Right lung (tissue), 10 donors: ENCODE measurements around the gene PDCD11. TPM values are rescaled to one million over a fixed set of nuclear protein-coding genes. Genes with fewer than 3 reads are reported as not detected.
"Not testable (repeated sequence)": the region's sequence is repeated elsewhere in the genome, so short reads cannot be mapped to it uniquely, and the experiment has no call there.

Experiments used
- DNase-seq, 2 donors: peaks; one replicate each; pipeline ENCODE4 v3.0.0-alpha.2; 2013
- long read RNA-seq, 8 donors: transcript quantifications; one replicate each; lab custom pipeline, GENCODE V29; 2026
- polyA plus RNA-seq, 5 donors: library from polyadenylated mRNA; unstranded; fragments of 120-200 nt; gene quantifications; one replicate each; pipeline versions ENCODE4 v1.2.1 to v1.2.3, GENCODE V29; 2013; ENCODE audit warnings: inconsistent platforms in 1 of 5, low replicate concordance in 1 of 5; ENCODE audit not compliant: insufficient read length in 5 of 5, insufficient read depth in 1 of 5

The PDCD11 gene
- 10 to 100 TPM; 33.3 to 42.9 (median 36.2) TPM for polyA plus RNA-seq
- long read RNA-seq, donor 1, full-length matches to known transcripts: 1 of 25 reads
- long read RNA-seq, donor 1, partial matches to known transcripts: 24 of 25 reads
- long read RNA-seq, donor 1, other reads (novel, unspliced or antisense): 0 of 25 reads
- long read RNA-seq, donor 2: 0 reads
- long read RNA-seq, donor 3, partial matches to known transcripts: 7 of 8 reads
- long read RNA-seq, donor 3, other reads (novel, unspliced or antisense): 0 of 8 reads
- long read RNA-seq, donor 4, partial matches to known transcripts: 0 of 2 reads
- long read RNA-seq, donor 4, other reads (novel, unspliced or antisense): 0 of 2 reads
- long read RNA-seq, donor 5, partial matches to known transcripts: 7 of 8 reads
- long read RNA-seq, donor 5, other reads (novel, unspliced or antisense): 0 of 8 reads
- long read RNA-seq, donor 6, partial matches to known transcripts: 7 of 8 reads
- long read RNA-seq, donor 6, other reads (novel, unspliced or antisense): 0 of 8 reads
- long read RNA-seq, donor 7, partial matches to known transcripts: 16 of 17 reads
- long read RNA-seq, donor 7, other reads (novel, unspliced or antisense): 0 of 17 reads
- long read RNA-seq, donor 8: 0 reads

DNA sequence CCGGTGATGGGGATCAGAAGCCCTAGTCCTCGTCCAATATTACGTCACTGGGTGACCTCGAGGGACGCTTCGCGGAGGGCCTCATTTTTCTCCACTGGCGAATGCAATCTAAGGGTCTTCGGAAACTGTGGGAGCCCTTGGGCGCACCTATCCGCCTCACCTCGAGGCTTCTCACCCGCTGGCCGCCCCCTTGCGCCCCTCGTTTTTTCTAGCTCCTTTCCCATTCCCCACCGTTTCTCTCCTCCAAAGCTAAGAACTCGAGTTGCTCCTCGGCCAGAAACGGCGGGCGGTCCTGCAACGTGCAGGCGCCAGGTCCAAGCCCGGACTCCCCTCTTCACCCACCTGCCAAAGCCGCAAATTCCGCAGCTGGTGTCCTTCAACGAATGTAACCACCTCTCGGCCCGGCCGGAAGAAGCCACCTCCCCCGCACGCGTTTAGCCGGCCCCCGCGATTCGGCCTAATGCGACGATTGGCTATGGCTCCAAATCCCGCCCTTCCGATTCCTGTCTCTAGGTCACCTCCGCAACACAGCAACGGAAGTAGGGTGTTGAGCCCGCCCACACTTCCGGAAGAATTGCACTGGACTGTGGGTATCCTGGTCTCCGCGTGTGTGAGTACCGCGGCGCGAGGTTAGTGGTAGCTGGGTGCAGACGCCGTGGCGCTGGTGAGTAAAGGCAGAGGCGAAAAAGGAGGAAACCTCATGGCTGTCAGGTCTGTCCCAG is at the start of gene PDCD11, which contains the start of gene ATP5MK:
Gene PDCD11 (plus strand): TSS at position 560 of the 722 bp plus-strand sequence. CDS start 1,801 bp downstream, outside the sequence.
Gene ATP5MK (minus strand): TSS at position 409 of the 722 bp plus-strand sequence. CDS start 4,018 bp downstream, outside the sequence.
- peak; percentile 93 to 95 for DNase-seq

DNA sequence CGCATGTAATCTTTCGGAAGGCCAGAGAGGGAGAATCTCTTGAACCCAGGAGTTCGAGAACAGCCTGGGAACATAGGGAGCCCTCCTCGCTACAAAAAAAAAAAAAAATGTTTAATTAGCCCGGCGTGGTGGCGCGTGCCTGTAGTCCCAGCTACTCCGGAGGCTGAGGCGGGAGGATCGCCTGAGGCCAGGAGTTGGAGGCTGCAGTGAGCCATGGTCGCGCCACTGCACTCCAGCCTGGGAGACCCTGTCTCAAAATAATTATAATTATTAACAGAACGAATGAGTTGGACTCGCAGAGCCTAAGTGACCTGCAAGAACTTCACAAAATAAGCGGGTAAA is 46.3 kb upstream of the PDCD11 start:
- DNase-seq: no peak

DNA sequence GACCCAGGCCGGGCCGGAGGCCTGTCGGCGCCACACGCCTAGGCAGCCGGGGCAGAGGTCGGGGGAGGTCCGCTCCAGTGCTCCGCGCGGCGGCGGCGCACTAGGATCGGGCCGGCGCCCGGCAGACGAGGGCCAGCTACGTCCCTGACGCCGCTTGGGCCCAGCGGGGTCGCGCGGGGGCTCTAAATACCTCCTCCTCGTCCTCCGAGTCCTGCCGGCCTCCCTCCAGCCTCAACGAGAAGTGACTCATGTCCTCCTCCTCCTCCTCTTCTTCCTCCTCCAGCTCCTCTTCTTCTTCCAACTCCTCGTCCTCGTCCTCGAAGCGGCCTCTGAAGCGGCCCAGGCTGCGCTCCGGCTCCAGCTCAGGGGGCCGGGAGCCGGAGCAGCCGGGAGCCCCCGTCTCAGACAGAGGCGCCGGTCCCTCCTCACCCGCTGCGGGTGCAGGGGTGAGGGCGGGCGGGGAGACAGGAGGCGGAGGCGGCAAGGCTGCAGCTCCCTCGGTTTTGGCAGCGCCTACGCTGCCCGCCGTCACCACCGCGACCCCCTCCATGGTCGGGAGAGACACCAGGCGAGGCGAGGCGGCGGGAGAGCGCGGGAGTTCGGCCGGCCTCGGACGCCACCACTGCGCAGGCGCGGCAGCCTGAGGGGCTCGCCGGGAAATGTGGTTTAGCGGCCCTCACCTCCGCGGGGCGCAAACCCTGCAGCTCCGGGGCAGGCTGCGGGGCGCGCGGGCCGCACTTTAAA is 45.7 kb upstream of the PDCD11 start, which contains the start of gene PCGF6:
Gene PCGF6 (minus strand): TSS at position 624 of the 744 bp plus-strand sequence. CDS start 74 bp downstream, at position 550.
- DNase-seq: peak; percentile 82 to 88

DNA sequence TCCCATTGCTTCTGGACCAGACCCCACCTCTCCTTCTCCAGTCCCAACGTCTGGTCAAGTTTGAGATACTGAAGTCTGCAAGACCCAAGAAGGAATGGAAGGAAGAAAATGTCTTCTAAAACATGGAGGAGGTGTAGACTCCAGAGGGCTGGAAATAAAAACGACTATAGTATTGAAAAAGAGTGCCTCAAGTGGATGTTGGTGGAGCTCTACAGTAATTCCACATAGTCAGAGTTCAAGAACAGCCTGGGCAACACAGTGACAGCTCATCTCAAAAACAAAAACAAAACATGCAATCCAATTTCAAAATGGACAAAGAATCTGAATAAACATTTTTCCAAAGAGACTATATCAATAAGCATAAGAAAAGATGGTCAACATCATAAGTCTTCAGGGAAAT is 43.1 kb upstream of the PDCD11 start:
- no peak for DNase-seq

- not testable (repeated sequence) for DNase-seq
These were observed 41.9 kb upstream of the PDCD11 start for GRCh38 chr10:103354567-103354966.

- DNase-seq: no peak
These were observed 40.4 kb upstream of the PDCD11 start for GRCh38 chr10:103355906-103356599.

- not testable (repeated sequence) for DNase-seq
These were observed 36.9 kb upstream of the PDCD11 start for GRCh38 chr10:103359493-103359892.

GRCh38 chr10:103360791-103361190 is 35.6 kb upstream of the PDCD11 start:
- DNase-seq: not testable (repeated sequence)

- DNase-seq: no peak
These were observed 29.0 kb upstream of the PDCD11 start for GRCh38 chr10:103367379-103367781.

- DNase-seq: peak; percentile 91 to 93
These were observed 28.5 kb upstream of the PDCD11 start, which contains the start of gene TAF5 for GRCh38 chr10:103367782-103368518. Gene TAF5 (plus strand): TSS chr10:103367976. CDS start chr10:103367990, 14 bp downstream.

- no peak for DNase-seq
These were observed 22.9 kb upstream of the PDCD11 start for GRCh38 chr10:103373544-103373943.

GRCh38 chr10:103374263-103374662 is 22.2 kb upstream of the PDCD11 start:
- DNase-seq: no peak

DNA sequence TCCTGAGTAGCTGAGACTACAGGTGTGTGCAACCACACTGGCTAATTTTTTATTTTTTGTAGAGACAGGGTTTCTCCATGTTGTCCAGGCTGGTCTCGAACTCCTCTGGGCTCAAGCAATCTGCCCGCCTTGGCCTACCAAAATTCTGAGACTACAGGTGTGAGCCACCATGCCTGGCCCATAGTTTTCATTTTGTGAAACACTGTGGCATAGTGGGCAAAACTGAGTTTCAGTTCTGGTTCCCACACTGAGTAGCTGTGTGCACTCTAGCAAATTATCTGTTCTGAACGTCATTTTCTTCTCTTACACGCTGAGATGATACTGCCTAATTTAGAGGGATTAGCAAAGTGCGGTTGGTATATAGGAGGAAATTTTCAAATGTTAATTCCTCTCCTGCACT is 13.7 kb upstream of the PDCD11 start:
- DNase-seq: no peak

DNA sequence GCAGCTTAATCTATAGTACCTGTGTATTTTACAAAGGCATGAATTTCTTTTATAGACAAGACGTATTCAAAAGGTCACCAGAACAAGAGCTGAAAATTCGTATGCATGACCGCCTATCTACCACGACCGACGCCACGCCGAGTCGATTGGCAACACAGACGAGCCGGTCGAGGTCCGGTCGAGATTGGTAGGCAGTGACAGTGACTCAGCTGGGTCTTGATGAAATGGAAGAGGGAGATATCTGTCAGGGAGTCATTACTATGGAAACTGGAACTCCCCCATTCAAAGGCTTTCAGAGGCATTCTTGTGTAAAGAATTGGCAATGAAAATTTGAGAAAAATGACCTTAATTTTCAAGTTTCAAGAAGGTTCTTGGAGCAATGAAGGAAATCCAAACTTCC is 2.2 kb upstream of the PDCD11 start:
- DNase-seq: no peak

DNA sequence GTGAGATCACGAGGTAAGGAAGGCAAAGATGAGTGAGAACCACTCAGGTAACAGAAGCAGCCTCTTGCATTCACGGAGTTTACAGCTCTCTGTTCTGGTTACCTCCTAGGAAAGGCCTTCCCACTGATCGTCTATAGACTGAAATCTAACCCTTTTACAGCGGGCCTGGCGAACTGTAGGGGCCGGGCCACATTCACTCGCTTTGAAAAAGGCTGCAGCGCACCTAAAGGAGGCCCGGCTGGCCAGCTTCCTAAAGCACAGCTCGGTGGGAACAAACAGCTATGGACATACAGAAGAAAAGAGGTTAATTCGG is 716 bp upstream of the PDCD11 start:
- DNase-seq: peak; percentile 10 to 14

DNA sequence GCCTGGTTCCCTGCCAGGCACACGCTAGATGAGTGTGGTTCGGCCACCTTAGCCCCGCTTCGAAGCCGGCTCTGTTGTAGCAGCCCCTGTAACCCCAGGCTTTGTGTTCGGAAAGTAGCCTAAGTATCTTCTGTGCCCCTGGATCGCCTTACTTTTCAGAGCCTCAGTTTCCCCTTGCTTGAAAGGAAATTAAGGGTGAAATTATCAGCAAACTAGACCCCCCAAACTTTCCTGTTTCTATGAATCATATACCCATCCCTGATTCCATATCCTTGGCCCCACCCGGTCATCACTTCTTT is 312 bp downstream of the PDCD11 start:
- no peak for DNase-seq

- no peak for DNase-seq
These were observed 882 bp downstream of the PDCD11 start for GRCh38 chr10:103397191-103397825.

DNA sequence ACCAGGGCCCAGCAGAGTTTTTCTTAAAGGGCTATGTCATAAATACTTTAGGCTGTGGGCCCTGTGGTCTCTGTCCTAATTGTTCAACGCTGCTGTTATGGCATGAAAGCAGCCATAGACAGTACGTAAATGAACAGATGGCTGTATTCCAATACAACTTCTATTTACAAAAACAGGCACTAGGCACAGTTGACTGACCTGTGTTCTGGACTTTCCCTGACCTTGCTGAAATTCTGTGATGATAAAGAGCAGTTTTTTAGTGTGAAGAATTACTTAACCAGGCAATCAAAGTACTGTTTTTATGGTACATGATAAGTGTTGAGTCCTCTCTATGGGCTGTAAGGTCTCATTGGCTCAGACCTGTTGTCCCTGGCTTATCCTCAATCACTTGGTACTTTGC is 17.1 kb downstream of the PDCD11 start:
- no peak for DNase-seq

DNA sequence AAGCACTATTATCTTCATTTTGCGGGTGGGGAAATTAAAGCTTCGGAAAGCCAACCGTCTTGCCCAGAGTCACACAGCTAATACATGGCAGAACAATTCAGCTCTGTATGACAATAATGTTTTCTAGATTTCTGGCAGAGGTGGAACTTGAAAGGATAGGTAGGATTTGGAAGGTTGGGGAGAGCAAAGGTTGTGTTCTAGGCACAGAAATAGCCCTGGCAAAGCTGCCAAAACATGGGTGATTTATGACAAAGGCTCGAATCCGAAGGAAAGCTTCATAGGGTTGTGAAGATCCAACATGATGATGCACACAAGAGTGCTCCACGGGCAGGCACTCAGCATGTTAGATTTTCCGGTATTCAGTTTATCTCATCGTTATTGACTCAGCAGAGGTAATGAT is 19.2 kb downstream of the PDCD11 start:
- DNase-seq: no peak
